Uterus (tissue), 2 donors: ENCODE measurements around the gene MAGOH.

Source experiments
- POLR2A ChIP-seq, 2 donors: fragments of 450-650 bp; IDR thresholded peaks; one replicate each; pipeline ENCODE4 v1.6.1; 2016; ENCODE audit warnings: antibody characterized with exemption in 2 of 2, mild to moderate bottlenecking in 1 of 2, moderate library complexity in 1 of 2
- TF ChIP-seq, protein P1 (sequence below), 4 experiments: fragments of 200-600 bp in 2 of 4; fragments of 450-650 bp in 2 of 4; sonication (generic) in 2 of 4; IDR thresholded peaks; one replicate each; pipeline ENCODE4 v1.5.1; 2016 to 2019; ENCODE audit warnings: antibody characterized with exemption in 4 of 4, mild to moderate bottlenecking in 2 of 4, moderate library complexity in 1 of 4

DNA sequence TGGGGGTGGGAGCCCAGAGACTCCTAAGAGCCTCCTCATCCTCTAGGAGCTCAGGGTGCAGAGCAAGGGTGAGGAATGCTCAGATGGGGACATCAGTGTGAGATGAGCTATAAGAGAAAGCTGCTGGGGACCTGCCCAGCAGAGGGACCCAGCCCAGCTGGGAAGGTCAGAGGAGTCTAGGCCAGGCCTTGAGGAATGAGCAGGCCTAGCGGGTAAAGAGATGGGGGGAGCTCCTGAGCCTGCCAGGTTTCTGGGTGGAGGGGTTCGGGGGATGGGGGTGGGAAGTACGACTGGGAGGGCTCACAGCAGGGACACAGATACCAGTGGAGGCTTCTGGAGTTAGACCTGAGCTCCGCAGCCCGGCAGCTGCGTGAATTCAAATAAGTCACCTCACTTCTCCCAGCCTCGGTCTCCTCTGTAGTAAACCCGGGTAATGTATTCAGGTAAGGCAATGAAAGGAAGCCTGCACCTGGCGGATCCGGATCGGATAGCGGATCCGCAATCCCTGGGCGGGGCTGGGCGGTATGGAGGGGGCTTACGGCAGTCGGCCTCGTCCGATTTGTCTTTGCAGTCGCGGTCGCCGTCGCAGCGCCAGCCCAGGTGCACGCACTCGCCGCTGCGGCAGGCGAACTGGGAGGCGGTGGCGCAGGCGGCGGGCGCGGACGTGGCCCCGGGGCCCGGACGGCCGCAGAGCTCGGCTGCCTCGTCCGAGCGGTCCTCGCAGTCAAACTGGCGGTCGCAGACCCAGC lies 38.0 kb upstream of the MAGOH start:
- TF ChIP-seq, protein P1, sequence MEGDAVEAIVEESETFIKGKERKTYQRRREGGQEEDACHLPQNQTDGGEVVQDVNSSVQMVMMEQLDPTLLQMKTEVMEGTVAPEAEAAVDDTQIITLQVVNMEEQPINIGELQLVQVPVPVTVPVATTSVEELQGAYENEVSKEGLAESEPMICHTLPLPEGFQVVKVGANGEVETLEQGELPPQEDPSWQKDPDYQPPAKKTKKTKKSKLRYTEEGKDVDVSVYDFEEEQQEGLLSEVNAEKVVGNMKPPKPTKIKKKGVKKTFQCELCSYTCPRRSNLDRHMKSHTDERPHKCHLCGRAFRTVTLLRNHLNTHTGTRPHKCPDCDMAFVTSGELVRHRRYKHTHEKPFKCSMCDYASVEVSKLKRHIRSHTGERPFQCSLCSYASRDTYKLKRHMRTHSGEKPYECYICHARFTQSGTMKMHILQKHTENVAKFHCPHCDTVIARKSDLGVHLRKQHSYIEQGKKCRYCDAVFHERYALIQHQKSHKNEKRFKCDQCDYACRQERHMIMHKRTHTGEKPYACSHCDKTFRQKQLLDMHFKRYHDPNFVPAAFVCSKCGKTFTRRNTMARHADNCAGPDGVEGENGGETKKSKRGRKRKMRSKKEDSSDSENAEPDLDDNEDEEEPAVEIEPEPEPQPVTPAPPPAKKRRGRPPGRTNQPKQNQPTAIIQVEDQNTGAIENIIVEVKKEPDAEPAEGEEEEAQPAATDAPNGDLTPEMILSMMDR (IDR thresholded peaks at IDR 0.05) = no peak
- no peak for TF ChIP-seq POLR2A (IDR thresholded peaks at IDR 0.05)
